NCI-H446 treated with DMSO at 0.1 percent for 48 hours (cell line): ENCODE measurements around the gene CRLF3.
"Not testable (repeated sequence)": the region's sequence is repeated elsewhere in the genome, so short reads cannot be mapped to it uniquely, and the experiment has no call there.

ENCODE experiments used
- DNase-seq: peaks from one replicate; lab custom pipeline; 2025; lab: John Stamatoyannopoulos, UW

The CRLF3 gene

DNA sequence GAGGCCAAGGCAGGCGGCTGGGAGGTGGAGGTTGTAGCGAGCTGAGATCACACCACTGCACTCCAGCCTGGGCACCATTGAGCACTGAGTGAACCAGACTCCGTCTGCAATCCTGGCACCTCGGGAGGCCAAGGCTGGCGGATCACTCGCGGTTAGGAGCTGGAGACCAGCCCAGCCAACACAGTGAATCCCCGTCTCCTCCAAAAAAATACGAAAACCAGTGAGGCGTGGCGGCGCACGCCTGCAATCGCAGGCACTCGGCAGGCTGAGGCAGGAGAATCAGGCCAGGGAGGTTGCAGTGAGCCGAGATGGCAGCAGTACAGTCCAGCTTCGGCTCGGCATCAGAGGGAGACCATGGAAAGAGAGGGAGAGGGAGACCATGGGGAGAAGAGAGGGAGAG, 88.1 kb downstream of the CRLF3 start:
- not testable (repeated sequence) for DNase-seq

GRCh38 chr17:30735644-30736043, 88.8 kb downstream of the CRLF3 start:
- not testable (repeated sequence) for DNase-seq

DNA sequence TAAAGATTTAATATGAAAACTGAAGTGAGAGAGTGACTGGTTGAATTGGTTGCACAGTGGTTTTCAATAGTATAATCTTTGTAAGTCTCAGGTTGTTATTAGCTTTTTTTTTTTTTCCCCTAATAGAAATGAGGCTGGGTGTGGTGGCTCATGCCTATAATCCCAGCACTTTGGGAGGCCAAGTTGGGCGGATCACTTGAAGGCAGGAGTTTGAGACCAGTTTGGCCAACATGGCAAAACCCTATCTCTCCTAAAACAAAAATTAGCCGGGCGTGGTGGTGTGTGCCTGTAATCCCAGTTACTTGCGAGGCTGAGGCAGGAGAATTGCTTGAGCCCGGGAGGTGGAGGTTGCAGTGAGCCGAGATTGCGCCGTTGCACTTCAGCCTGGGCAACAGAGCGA, 89.3 kb downstream of the CRLF3 start:
- not testable (repeated sequence) for DNase-seq

- not testable (repeated sequence) for DNase-seq
Measured at GRCh38 chr17:30734153-30734552, 90.3 kb downstream of the CRLF3 start.
